WTC11 (cell line): Measurements from ENCODE around the gene STRN3. TPM values are rescaled to one million over a fixed set of nuclear protein-coding genes. Genes with fewer than 3 reads are reported as not detected.
A peak's percentile ranks its signal among the peaks of the same experiment; 100 is the strongest.

Experiments used
- ATAC-seq: fragments of 200-7000 bp; cut with Tn5 transposase; 2 replicates; pipeline ENCODE4 v1.10.0; 2021; ENCODE audit warnings: mild to moderate bottlenecking, moderate library complexity
- CTCF ChIA-PET: fragments of 300-600 bp; sonication (Branson Sonifier 250); formaldehyde crosslinking; loops from one replicate; lab custom pipeline; 2021; ENCODE audit warnings: antibody characterized with exemption; lab: Charles Lee
- POLR2A ChIA-PET: fragments of 350-600 bp; sonication (Branson Sonifier 250); formaldehyde crosslinking; loops from one replicate; lab custom pipeline; 2021; ENCODE audit warnings: antibody characterized with exemption; lab: Charles Lee
- DNase-seq: peaks from one replicate; pipeline ENCODE4 v3.0.0; 2021; ENCODE audit warnings: low spot score
- H3K27ac Mint-ChIP-seq: 2 replicates; pipeline ENCODE4 v1.8.0; 2021; ENCODE audit warnings: mixed read lengths
- H3K27me3 Mint-ChIP-seq: 2 replicates; pipeline ENCODE4 v1.8.0; 2021; ENCODE audit warnings: low read depth, mild to moderate bottlenecking, moderate library complexity, mixed read lengths
- H3K36me3 Mint-ChIP-seq: 2 replicates; pipeline ENCODE4 v1.8.0; 2021; ENCODE audit warnings: mixed read lengths
- H3K4me1 Mint-ChIP-seq: 2 replicates; pipeline ENCODE4 v1.8.0; 2022; ENCODE audit warnings: mixed read lengths
- H3K4me3 Mint-ChIP-seq: 2 replicates; pipeline ENCODE4 v1.8.0; 2021; ENCODE audit warnings: mild to moderate bottlenecking, moderate library complexity, mixed read lengths
- H3K9me3 Mint-ChIP-seq: 2 replicates; pipeline ENCODE4 v1.8.0; 2021; ENCODE audit warnings: mixed read lengths
- AR ChIP-seq: fragments of 250-450 bp; sonication (Bioruptor Pico); IDR thresholded peaks from 2 replicates; pipeline ENCODE4 v1.9.0; 2021; ENCODE audit warnings: mild to moderate bottlenecking
- ATF6 ChIP-seq: sonication (generic); formaldehyde crosslinking; IDR thresholded peaks from 2 replicates; pipeline ENCODE4 v1.8.1; 2023; ENCODE audit warnings: mild to moderate bottlenecking, missing genetic modification reagents
- CBFB ChIP-seq: sonication (generic); formaldehyde crosslinking; IDR thresholded peaks from 2 replicates; pipeline ENCODE4 v1.8.1; 2022; ENCODE audit warnings: mild to moderate bottlenecking, low read depth, missing genetic modification reagents
- CDX4 ChIP-seq: fragments of 250-450 bp; sonication (Bioruptor Pico); IDR thresholded peaks from 2 replicates; pipeline ENCODE4 v1.9.0; 2021; ENCODE audit warnings: moderate library complexity, mild to moderate bottlenecking, inconsistent platforms, borderline replicate concordance
- E2F5 ChIP-seq: sonication (generic); formaldehyde crosslinking; IDR thresholded peaks from 2 replicates; pipeline ENCODE4 v1.8.1; 2022; ENCODE audit warnings: mild to moderate bottlenecking, moderate library complexity, missing genetic modification reagents
- GTF2I ChIP-seq: fragments of 250-450 bp; sonication (Bioruptor Pico); conservative IDR thresholded peaks from 2 replicates; pipeline ENCODE4 v1.4.0; 2021; ENCODE audit warnings: mild to moderate bottlenecking
- HMGA2 ChIP-seq: fragments of 250-450 bp; sonication (Bioruptor Pico); IDR thresholded peaks from 2 replicates; pipeline ENCODE4 v1.4.0; 2021; ENCODE audit warnings: mild to moderate bottlenecking, moderate library complexity
- HMGXB4 ChIP-seq: sonication (generic); formaldehyde crosslinking; IDR thresholded peaks from 2 replicates; pipeline ENCODE4 v1.8.1; 2023; ENCODE audit warnings: mild to moderate bottlenecking, moderate library complexity, missing genetic modification reagents
- IRF1 ChIP-seq: sonication (generic); formaldehyde crosslinking; IDR thresholded peaks from 2 replicates; pipeline ENCODE4 v1.8.0; 2023; ENCODE audit warnings: missing genetic modification reagents
- OVOL2 ChIP-seq: fragments of 250-450 bp; sonication (Bioruptor Pico); IDR thresholded peaks from 2 replicates; pipeline ENCODE4 v1.9.0; 2021; ENCODE audit warnings: mild to moderate bottlenecking, borderline replicate concordance
- SMAD4 ChIP-seq: sonication (generic); formaldehyde crosslinking; IDR thresholded peaks from 2 replicates; pipeline ENCODE4 v1.8.0; 2022; ENCODE audit warnings: mild to moderate bottlenecking, missing genetic modification reagents
- SP1 ChIP-seq: sonication (generic); formaldehyde crosslinking; conservative IDR thresholded peaks from 2 replicates; pipeline ENCODE4 v1.8.1; 2022; ENCODE audit warnings: missing genetic modification reagents
- TP53 ChIP-seq: sonication (generic); formaldehyde crosslinking; IDR thresholded peaks from 2 replicates; pipeline ENCODE4 v1.8.1; 2023; ENCODE audit warnings: mild to moderate bottlenecking, missing genetic modification reagents
- USF1 ChIP-seq: sonication (generic); formaldehyde crosslinking; IDR thresholded peaks from 2 replicates; pipeline ENCODE4 v1.8.0; 2022; ENCODE audit warnings: mild to moderate bottlenecking, missing genetic modification reagents
- ZBTB21 ChIP-seq: sonication (generic); formaldehyde crosslinking; IDR thresholded peaks from 2 replicates; pipeline ENCODE4 v1.8.1; 2023; ENCODE audit warnings: mild to moderate bottlenecking, missing genetic modification reagents, borderline replicate concordance
- ZNF263 ChIP-seq: sonication (generic); formaldehyde crosslinking; IDR thresholded peaks from 2 replicates; pipeline ENCODE4 v1.8.1; 2022; ENCODE audit warnings: low read depth, mild to moderate bottlenecking, moderate library complexity, missing genetic modification reagents
- ZNF512 ChIP-seq: sonication (generic); formaldehyde crosslinking; IDR thresholded peaks from 2 replicates; pipeline ENCODE4 v1.8.1; 2022; ENCODE audit warnings: missing genetic modification reagents, borderline replicate concordance
- total RNA-seq: library from RNA; stranded (reverse); gene quantifications from 3 replicates; pipeline ENCODE4 v1.2.3, GENCODE V29; 2021

Gene STRN3
- total RNA-seq, 1 experiment from 2014 or later = 37.1 TPM

GRCh38 chr14:30876692-30877091, 149.5 kb downstream of the STRN3 start:
- Mint-ChIP-seq H3K27ac (no peak overlapping the region), H3K27me3 (peaks cover 52% of the 10 kb centered on the region), H3K4me1 (peaks cover 21% of the 10 kb centered on the region), H3K36me3 (no peaks in the 10 kb centered on the region), H3K9me3 (no peaks in the 10 kb centered on the region), H3K4me3 (no peak overlapping the region)
- ChIA-PET POLR2A (no interaction called here), CTCF (no interaction called here)
- no peak for DNase-seq
- no peak for TF ChIP-seq HMGXB4 (CRISPR knock-in tag)
- TF ChIP-seq ZNF512 (CRISPR knock-in tag) = no peak
- TF ChIP-seq SMAD4 = no peak
- TF ChIP-seq ZNF263 (CRISPR knock-in tag) = no peak
- TF ChIP-seq AR = no peak
- TF ChIP-seq USF1 = no peak
- no peak for TF ChIP-seq CBFB (CRISPR knock-in tag)
- TF ChIP-seq HMGA2 (CRISPR knock-in tag) = no peak
- no peak for ATAC-seq

GRCh38 chr14:30875788-30876053, 150.5 kb downstream of the STRN3 start:
- Mint-ChIP-seq H3K9me3 (no peaks in the 10 kb centered on the region), H3K36me3 (no peaks in the 10 kb centered on the region), H3K4me3 (peak overlapping the region; percentile 64), H3K27ac (no peak overlapping the region), H3K27me3 (peaks cover 52% of the 10 kb centered on the region), H3K4me1 (peaks cover 30% of the 10 kb centered on the region)
- ChIA-PET POLR2A (interaction anchor here (0.5 to 0.6 kb wide), 2 partner anchors 304 to 1083 kb away, joined by 4 to 5 read pairs; no protein-coding TSS in a partner anchor), CTCF (no interaction called here)
- DNase-seq = no peak
- peak; percentile 2 for ATAC-seq
- TF ChIP-seq E2F5 (CRISPR knock-in tag) = no peak
- TF ChIP-seq ZNF263 (CRISPR knock-in tag) = no peak
- TF ChIP-seq ATF6 (CRISPR knock-in tag) = no peak
- no peak for TF ChIP-seq ZNF512 (CRISPR knock-in tag)
- TF ChIP-seq OVOL2 (CRISPR knock-in tag) = no peak
- no peak for TF ChIP-seq TP53 (CRISPR knock-in tag)
- no peak for TF ChIP-seq SP1 (CRISPR knock-in tag)
- TF ChIP-seq CBFB (CRISPR knock-in tag) = no peak
- no peak for TF ChIP-seq ZBTB21 (CRISPR knock-in tag)
- TF ChIP-seq IRF1 (CRISPR knock-in tag) = no peak
- TF ChIP-seq CDX4 = no peak
- no peak for TF ChIP-seq GTF2I (CRISPR knock-in tag)
- TF ChIP-seq USF1 = no peak
